ENCODE data around the gene CES5A. TPM values are rescaled to one million over a fixed set of nuclear protein-coding genes. Genes with fewer than 3 reads are reported as not detected.

Gene CES5A
- total RNA-seq, 1 donor = not detected

DNA sequence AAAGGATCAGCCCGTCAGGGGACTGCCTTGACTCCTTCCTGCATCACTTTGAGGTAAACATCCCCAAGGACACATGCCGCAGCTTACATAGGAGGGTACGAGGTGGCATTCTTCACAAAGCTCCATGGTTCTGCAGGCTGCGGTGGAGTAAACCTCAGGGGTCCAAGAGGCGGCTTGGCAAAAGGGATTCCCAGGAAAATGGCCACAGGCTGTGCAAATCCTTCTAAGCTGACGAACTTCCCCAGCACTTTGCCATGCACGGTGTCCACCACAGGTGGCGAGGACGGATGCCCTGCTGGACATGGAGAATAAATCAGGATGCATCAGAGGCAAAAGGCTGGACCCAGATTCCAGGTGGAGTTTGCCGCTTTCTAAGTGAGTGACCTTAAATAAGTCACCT is 46.5 kb downstream of the CES5A start:
- Histone ChIP-seq H3K79me2 (ENCODE audit: insufficient read depth, low read length) (no peaks in the 10 kb centered on the region), H3K9me3 (ENCODE audit: low read depth, low read length) (no peaks in the 10 kb centered on the region), H3K4me3 (ENCODE audit: insufficient read depth, low read length) (no peak overlapping the region), H3K27me3 (ENCODE audit: insufficient read depth, low read length) (no peaks in the 10 kb centered on the region), H3K27ac (ENCODE audit: low read depth, low read length) (no peak overlapping the region), H3K4me2 (ENCODE audit: insufficient read depth, low read length) (no peak overlapping the region), H4K20me1 (ENCODE audit: insufficient read depth, low read length) (no peaks in the 10 kb centered on the region), H2AFZ (ENCODE audit: low read length) (no peak overlapping the region), H3K36me3 (ENCODE audit: insufficient read depth, low read length) (no peaks in the 10 kb centered on the region), H3K4me1 (ENCODE audit: insufficient read depth, low read length) (no peaks in the 10 kb centered on the region)
- no peak for DNase-seq (ENCODE audit: insufficient read length, low spot score, missing footprints)
- TF ChIP-seq, protein P1, sequence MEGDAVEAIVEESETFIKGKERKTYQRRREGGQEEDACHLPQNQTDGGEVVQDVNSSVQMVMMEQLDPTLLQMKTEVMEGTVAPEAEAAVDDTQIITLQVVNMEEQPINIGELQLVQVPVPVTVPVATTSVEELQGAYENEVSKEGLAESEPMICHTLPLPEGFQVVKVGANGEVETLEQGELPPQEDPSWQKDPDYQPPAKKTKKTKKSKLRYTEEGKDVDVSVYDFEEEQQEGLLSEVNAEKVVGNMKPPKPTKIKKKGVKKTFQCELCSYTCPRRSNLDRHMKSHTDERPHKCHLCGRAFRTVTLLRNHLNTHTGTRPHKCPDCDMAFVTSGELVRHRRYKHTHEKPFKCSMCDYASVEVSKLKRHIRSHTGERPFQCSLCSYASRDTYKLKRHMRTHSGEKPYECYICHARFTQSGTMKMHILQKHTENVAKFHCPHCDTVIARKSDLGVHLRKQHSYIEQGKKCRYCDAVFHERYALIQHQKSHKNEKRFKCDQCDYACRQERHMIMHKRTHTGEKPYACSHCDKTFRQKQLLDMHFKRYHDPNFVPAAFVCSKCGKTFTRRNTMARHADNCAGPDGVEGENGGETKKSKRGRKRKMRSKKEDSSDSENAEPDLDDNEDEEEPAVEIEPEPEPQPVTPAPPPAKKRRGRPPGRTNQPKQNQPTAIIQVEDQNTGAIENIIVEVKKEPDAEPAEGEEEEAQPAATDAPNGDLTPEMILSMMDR (IDR thresholded peaks at IDR 0.05; ENCODE audit: extremely low read depth, low read depth, low read length) = no peak

DNA sequence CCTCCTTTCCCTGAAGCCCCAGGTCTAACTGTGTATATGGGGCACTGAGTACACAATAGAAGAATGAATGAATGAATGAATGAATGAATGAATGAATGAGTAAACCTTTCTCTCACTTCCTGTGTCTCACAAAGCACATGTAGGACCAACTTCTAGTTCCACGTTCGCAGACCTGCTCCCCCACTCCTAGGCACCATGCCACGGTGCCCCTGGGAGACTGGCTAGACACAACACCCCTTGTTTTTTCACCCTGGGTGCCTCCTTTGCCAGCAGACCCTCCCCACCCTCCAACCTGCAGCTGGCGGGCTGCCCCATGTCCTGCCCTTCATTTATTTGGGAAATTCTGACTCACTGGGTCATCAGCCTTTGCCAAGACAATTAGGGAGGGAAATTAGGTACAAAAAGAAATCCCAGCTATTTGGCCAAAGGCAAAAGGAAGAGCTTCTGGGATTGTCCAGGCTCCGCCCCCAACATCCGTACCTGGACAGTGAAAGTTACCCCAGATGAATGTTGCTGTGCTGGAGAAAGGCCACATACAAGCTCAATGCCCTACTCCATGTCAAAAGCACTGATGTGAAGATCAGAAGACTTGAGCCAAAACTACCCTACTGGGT is 50.0 kb downstream of the CES5A start:
- TF ChIP-seq, protein P1 (IDR thresholded peaks at IDR 0.05; ENCODE audit: extremely low read depth, low read depth, low read length) = no peak
- Histone ChIP-seq H3K4me3 (ENCODE audit: insufficient read depth, low read length) (no peak overlapping the region), H3K36me3 (ENCODE audit: insufficient read depth, low read length) (no peaks in the 10 kb centered on the region), H4K20me1 (ENCODE audit: insufficient read depth, low read length) (no peaks in the 10 kb centered on the region), H3K4me2 (ENCODE audit: insufficient read depth, low read length) (no peak overlapping the region), H3K27ac (ENCODE audit: low read depth, low read length) (no peak overlapping the region), H3K4me1 (ENCODE audit: insufficient read depth, low read length) (no peaks in the 10 kb centered on the region), H3K79me2 (ENCODE audit: insufficient read depth, low read length) (no peaks in the 10 kb centered on the region), H3K9me3 (ENCODE audit: low read depth, low read length) (no peaks in the 10 kb centered on the region), H2AFZ (ENCODE audit: low read length) (no peak overlapping the region), H3K27me3 (ENCODE audit: insufficient read depth, low read length) (no peaks in the 10 kb centered on the region)
- no peak for DNase-seq (ENCODE audit: insufficient read length, low spot score, missing footprints)

DNA sequence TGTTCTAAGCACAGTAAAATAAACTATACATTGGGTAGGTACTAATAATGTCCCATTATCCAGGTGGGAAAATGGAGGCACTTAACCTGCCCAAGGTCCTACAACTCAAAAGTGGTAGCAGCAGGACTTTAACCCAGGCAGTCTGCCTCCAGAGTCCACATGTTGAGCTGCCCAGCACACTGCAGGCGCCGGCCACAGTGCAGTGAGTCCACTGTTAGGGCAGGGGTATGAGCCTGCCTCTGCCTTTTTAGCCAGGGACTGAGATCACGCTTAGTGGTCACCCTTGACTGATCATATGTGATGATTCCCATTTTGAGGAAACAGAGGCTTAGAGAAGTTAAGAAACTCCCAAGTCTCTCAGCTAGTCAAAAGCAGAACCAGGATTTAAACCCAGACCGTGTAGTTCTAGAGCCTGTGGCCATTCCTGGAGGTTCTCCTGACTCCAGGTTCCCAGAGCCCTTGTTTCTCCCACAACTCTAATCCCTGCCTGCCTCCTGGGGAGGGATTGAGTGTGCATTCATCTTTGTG is 50.6 kb downstream of the CES5A start:
- H3K79me2 ChIP-seq (ENCODE audit: insufficient read depth, low read length) = no peaks in the 10 kb centered on the region
- H3K4me1 ChIP-seq (ENCODE audit: insufficient read depth, low read length) = no peaks in the 10 kb centered on the region
- no peaks in the 10 kb centered on the region for H3K27me3 ChIP-seq (ENCODE audit: insufficient read depth, low read length)
- H3K36me3 ChIP-seq (ENCODE audit: insufficient read depth, low read length) = no peaks in the 10 kb centered on the region
- DNase-seq (ENCODE audit: insufficient read length, low spot score, missing footprints) = no peak
- no peak overlapping the region for H3K4me3 ChIP-seq (ENCODE audit: insufficient read depth, low read length)
- H3K27ac ChIP-seq (ENCODE audit: low read depth, low read length) = no peak overlapping the region
- no peak overlapping the region for H3K4me2 ChIP-seq (ENCODE audit: insufficient read depth, low read length)
- TF ChIP-seq, protein P1 (IDR thresholded peaks at IDR 0.05; ENCODE audit: extremely low read depth, low read depth, low read length) = no peak
- no peaks in the 10 kb centered on the region for H4K20me1 ChIP-seq (ENCODE audit: insufficient read depth, low read length)
- no peak overlapping the region for H2AFZ ChIP-seq (ENCODE audit: low read length)
- no peaks in the 10 kb centered on the region for H3K9me3 ChIP-seq (ENCODE audit: low read depth, low read length)

DNA sequence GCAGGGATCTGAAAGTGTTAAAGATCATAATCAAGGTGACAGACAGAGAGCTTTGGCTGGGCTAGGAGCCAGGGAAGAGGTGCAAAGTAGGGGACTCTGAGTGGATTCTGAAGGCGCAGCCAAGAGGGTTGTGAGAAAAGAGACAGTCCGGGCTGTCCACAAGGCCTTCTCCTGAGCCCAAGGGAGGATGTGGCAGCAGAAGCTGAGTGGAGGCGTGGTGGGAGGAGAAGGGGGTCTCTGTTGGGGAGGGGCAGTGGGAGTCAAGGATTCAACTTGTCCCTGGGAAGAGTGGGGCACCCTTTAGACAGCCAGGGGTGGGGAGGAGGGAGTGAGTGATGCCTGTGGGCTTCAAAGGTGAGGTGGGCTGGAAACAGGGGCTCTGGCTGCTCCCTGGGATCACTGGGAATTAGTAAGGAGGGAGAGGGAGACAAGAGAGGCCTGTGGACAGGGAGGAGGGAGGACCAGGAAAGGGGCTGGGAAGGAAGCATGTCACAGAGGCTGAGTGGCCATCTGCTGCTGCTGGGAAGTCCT is 52.8 kb downstream of the CES5A start:
- no peaks in the 10 kb centered on the region for H3K27me3 ChIP-seq (ENCODE audit: insufficient read depth, low read length)
- no peaks in the 10 kb centered on the region for H3K36me3 ChIP-seq (ENCODE audit: insufficient read depth, low read length)
- no peak overlapping the region for H3K4me3 ChIP-seq (ENCODE audit: insufficient read depth, low read length)
- no peaks in the 10 kb centered on the region for H3K9me3 ChIP-seq (ENCODE audit: low read depth, low read length)
- no peak overlapping the region for H3K4me2 ChIP-seq (ENCODE audit: insufficient read depth, low read length)
- no peaks in the 10 kb centered on the region for H3K79me2 ChIP-seq (ENCODE audit: insufficient read depth, low read length)
- no peaks in the 10 kb centered on the region for H4K20me1 ChIP-seq (ENCODE audit: insufficient read depth, low read length)
- DNase-seq (ENCODE audit: insufficient read length, low spot score, missing footprints) = no peak
- H3K4me1 ChIP-seq (ENCODE audit: insufficient read depth, low read length) = no peaks in the 10 kb centered on the region
- H2AFZ ChIP-seq (ENCODE audit: low read length) = no peak overlapping the region
- H3K27ac ChIP-seq (ENCODE audit: low read depth, low read length) = no peak overlapping the region
- TF ChIP-seq, protein P1 (IDR thresholded peaks at IDR 0.05; ENCODE audit: extremely low read depth, low read depth, low read length) = no peak

Measured in osteoblast (primary cell).